HG02884 (cell line): Measurements from ENCODE around the gene HLA-DQB1.
"Not testable (repeated sequence)": the region's sequence is repeated elsewhere in the genome, so short reads cannot be mapped to it uniquely, and the experiment has no call there.

ENCODE experiments used
- ATAC-seq: cut with Tn5 transposase; IDR thresholded peaks from one replicate; pipeline ENCODE4 v1.9.1; 2021; ENCODE audit warnings: mild to moderate bottlenecking, moderate library complexity; ENCODE audit not compliant: unreplicated experiment

The HLA-DQB1 gene

DNA sequence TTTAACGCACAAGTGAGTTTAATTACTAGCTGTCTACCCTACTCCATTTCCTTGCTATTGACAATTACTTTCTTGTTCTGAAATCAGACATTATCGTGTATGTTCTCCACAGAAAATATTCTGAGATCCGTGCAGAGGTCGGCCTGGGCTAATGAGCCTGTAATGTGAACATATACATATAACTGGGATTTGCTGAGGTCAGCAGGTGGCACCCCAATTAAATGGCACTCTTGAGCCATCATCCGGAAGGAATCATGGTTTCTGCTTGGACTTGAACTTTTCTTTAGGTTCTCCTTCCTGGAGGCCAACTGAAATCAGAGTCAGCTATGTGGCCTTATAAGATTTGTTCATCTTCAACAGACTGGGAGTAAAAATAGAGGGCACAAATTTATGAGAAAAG is 3.6 kb downstream of the HLA-DQB1 start:
- no peak for ATAC-seq

DNA sequence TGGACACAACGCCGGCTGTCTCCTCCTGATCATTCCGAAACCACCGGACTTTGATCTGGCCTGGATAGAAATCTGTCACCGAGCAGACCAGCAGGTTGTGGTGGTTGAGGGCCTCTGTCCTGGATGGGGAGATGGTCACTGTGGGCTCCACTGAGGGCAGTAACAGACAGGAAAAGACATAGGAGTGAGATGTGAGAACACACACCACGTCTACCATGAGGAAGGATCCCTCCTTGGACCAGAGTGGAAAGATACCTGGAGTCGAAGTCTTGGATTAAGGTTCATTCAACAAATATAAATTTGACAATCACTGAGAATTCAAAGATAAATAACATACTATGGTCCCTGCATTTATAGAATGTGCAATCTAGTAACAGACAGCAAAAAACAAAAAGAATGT is 4.4 kb downstream of the HLA-DQB1 start:
- no peak for ATAC-seq

DNA sequence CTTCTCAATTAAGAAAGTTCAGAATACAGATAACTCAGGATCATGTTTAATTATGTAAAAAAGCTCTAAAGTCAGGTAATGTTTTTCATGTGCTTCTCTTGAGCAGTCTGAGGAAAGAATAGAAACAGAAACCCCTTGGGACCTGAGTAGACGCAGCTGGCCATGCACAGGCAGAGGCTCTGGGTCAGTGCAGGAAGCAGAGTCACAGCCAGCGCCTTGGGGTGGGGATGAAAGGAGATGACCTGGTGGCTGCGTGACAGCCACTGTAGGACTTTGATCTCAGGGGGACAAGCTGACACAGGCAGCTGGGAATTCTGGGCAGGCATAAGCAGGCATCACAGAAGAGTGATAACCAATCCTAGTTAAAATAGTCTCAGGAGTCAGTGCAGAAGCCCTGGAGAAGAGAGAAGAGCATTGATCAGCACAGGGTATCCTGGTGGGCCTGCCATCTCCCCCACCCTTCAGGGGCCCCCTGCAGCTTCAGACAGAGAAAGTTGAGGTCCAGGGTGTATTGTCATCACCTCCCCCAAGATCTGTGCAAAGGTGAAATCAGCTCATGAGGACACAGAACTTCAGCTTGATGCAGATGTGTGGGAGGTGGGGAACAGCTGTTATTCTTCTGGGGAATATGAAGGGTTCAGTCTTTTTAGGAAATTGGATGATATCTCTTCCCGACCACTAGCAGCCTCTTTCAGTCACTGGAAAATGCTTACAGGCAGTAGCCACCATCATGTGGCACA is 6.4 kb downstream of the HLA-DQB1 start:
- peak; percentile 50 for ATAC-seq

DNA sequence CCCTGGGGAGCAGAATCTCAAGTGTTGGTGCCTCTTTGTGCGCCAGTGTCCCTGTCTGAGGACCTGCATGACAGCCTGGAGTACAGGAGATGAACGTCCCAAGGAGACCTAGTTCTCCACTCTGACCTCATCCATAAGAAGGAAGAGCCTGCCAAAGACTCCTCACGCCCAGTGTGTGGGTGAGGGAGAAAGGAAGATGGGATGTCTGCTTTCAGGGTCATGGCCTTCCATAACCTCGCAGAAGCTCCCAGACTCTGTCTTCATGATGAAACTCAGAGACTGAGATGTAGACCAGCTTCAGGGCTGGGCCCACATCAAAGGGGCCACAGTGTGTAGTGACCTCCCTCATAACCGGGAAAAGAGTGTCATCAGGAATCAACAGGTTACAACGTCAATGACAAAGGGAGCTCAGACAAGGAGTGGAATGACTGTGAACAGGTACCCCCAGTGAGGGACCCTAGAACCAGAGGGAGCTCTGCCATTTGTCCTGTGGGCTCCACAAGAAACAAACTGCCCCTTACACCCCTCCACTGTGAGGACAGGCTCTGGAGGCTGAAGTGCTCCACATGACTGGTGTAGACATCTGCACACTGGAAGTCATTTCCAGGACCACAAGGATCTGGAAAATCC is 8.1 kb downstream of the HLA-DQB1 start:
- ATAC-seq: no peak

DNA sequence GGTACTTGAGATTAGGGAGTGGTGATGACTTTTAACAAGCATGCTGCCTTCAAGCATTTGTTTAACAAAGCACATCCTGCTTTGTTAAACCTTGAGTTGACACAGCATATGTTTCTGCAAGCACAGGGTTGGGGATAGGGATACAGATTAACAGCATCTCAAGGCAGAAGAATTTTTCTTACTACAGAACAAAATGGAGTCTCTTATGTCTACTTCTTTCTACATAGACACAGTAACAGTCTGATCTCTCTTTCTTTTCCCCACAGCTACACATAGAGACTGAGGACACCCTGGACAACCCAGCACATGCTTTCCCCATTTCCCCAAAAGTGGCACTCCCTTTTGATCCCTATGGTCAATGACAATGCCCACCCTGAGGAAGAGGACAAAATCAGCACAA is 8.6 kb downstream of the HLA-DQB1 start:
- not testable (repeated sequence) for ATAC-seq

DNA sequence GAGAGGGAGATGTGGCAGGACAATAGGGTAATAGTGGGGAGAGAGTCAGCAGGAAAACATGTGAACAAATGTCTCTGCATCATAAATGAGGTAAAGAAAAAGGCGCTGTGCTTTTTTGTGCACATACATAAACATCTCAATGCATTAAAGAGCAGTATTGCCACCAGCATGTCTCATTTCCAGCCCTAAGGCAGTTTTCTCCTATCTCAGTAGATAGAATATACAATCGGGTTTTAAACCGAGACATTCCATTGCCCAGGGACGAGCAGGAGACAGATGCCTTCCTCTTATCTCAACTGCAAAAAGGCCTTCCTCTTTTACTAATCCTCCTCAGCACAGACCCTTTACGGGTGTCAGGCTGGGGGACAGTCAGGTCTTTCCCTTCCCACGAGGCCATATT is 9.1 kb downstream of the HLA-DQB1 start:
- not testable (repeated sequence) for ATAC-seq

DNA sequence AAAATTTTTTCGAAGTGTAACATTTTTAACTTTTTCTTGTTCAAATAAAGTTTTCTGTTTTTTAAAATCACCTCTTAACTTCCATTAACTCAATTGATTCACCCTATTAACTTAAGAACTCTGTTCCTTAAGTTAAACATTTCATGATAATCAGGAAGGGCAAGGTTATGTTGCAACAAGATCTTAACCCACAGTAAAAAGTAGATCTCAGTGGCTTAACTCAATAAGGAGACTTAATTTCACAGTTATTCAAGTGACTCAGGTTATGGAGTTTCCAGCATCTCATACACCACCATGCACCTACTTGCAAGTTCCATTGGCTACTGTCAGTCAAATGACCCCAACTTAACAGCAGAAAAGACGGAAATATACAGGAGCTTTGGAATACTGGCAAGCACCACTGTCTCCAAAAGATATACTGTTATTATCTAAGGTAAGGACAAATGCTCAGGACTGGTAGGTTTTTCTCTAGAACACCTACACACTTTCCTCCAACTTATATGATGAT is 11.2 kb downstream of the HLA-DQB1 start:
- no peak for ATAC-seq

DNA sequence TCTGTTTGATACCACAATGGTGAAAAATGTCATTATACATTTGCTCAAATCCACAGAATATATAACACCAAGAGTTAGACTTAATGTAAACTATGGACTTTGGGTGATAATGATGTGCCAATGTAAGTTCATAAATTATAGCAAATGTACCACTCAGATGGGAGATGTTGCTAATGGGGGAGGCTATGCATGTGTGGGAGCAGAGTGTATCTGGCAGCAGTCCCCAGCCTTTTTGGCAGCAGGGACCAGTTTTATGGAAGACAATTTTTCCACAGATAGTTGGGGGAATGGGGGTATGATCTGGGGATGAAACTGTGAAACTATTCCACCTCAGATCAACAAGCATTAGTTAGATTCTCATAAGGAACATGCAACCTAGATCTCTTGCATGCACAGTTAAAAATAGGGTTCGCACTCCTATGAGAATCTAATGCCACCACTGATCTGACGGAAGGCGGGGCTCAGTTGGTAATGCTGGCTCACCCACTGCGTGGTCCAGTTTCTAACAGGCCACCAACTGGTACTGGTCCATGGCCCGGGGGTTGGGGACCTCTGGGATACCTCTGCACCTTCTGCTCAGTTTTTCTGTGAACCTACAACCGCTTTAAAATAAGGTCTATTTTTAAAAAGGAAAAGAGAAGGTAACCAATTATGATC is 21.3 kb downstream of the HLA-DQB1 start:
- ATAC-seq: no peak

DNA sequence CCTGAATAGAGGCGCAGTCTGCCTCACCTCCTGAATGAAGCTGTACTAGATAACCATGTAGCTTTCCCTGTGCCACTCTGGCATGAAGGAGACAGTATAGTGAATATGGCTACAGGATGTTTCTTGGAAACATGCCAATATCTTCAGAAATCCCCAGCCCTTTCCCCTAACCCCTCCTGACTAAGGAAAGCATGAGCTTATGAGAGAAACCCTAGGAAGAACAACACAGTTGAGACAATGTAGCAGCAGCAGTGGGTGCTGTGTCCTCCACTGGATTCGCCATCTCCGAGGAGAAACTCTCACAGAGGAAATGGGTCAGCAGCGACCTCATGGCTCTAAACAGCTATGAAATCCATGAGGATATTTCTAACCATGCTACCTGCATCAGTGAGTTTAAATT is 22.6 kb downstream of the HLA-DQB1 start:
- ATAC-seq: no peak

DNA sequence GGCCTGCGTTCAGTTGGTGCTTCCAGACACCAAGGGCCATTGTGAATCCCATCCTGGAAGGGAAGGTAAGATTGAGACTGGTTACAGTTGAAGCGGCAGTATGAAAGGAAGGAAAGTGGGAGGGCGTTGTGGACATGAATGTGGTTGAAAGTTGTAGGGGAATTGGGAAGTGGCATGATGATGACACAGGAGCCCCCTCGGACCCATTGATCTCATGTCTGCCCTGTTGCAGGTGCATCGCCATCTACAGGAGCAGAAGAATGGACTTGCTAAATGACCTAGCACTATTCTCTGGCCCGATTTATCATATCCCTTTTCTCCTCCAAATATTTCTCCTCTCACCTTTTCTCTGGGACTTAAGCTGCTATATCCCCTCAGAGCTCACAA is 23.7 kb downstream of the HLA-DQB1 start:
- ATAC-seq: no peak

DNA sequence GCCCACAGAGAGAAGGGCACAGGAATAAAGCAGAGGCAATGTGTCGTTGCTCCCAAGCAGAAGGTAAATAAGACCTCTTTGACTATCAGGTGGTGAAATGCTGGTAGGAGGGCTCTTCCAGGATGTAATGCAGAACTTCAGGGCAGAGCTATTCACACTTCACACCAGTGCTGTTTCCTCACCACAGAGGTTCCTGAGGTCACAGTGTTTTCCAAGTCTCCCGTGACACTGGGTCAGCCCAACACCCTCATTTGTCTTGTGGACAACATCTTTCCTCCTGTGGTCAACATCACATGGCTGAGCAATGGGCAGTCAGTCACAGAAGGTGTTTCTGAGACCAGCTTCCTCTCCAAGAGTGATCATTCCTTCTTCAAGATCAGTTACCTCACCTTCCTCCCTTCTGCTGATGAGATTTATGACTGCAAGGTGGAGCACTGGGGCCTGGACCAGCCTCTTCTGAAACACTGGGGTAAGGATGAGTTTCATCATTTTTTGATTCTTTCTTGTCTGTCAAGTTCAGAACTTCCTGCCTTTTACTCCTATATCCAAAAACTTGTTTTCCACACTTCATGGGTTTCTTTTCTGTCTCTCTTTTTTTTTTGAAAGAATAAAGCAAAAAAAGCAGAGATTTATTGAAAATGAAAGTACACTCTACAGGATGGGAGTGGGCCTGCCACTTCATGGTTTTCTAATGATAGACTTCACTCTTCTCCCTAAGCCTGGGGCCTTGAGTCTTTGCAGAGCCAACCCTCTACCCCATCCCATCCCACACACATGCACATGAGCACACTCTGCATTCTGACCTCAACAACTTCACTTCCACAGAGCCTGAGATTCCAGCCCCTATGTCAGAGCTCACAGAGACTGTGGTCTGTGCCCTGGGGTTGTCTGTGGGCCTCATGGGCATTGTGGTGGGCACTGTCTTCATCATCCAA is 24.4 kb downstream of the HLA-DQB1 start:
- not testable (repeated sequence) for ATAC-seq

DNA sequence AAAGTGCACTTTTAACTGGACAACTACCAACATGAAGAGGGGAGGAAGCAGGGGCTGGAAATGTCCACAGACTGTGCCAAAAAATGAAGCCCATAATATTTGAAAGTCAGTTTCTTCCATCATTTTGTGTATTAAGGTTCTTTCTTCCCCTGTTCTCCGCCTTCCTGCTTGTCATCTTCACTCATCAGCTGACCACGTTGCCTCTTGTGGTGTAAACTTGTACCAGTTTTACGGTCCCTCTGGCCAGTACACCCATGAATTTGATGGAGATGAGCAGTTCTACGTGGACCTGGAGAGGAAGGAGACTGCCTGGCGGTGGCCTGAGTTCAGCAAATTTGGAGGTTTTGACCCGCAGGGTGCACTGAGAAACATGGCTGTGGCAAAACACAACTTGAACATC is 25.3 kb downstream of the HLA-DQB1 start:
- ATAC-seq: no peak

DNA sequence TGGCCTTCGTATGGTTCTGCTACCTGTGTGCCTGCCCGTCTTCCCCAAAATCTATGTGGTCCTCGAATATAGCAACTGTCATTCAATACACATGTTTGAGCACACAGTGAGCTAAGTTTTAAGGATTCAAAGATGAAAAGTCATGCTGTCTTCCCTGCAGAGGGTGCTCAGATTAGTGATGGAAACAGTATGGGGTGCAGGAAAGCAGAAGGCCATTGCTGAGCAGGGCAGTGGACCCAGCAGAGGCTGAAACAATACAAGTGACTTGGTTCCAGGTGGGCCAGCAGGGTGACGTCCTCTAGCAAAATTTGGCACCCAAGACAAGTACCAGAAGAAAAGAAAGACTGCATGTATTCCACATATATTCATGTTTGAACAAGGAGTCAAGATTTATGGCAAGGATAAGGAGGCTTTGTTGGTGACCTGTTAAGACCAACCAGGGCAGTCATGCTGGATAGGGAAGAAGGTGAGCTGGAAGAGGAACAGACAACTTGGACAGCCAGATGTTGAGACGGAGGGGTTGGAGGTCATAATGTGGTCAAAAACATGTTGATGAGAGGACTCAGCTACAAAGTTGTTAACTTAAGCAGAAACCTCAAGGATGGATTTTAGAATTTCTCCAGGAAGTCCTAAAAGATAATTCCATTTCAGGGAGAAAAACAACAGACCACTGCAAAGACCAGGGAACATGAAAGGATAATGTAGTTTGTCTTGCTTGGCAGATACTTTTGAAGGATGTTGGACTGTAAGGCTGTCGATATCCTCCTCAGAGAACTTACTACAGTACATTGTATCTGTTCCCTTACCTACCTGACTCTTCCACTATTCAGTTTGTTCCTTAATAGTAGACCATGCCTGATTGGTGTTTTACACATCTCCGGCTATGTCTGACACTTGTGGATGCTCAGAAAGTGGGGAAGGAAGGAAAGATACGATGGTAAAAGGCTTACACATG is 26.7 kb downstream of the HLA-DQB1 start:
- no peak for ATAC-seq

DNA sequence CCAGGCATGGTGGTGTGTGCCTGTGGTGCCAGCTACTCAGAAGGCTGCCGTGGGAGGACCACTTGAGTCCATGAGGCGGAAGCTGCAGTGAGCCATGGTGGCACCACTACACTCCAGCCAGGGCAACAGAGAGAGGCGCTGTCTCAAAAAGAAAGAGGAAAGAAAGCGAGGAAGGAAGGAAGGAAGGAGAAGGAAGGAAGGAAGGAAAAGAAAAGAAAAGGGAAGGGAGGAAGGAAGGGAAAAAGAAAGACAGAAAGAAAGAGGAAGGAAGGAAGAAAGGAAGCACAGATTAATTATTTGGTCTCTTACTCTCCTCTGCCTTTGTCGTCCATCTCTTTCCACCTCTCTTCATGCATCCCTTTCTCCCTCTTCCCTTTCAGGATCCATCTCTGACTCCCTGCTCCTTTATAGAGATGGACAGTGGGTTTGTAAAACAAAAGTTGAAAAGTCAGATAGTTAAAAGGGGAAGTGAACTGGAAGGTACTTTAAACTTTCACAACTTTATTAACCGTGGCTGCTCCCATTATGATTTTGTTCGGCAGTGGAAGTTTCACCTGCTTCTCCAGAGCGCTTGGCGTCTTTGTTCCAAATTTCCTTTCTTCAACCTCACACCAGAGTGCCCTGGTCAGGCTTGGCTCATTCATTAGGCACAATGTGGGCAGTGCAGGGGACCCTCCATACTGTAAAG is 27.8 kb downstream of the HLA-DQB1 start:
- ATAC-seq: no peak

DNA sequence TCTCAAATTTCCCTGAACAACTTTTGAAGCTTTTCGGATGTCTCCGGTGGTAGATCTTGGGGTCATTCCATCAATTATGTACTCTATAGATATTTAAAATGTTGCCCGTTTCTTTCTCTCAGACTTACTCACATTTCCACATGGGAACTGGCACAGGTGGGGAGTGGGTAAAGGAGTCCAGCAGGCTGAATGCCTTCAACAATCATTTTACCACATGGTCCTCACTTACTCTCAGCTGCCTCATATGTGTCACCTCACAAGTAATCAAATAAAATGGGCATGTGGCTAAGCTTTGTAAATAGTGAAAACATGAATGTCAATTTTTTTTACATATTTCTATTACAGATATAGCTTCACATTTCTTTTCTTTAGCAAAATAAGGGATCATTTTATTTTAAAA is 28.6 kb downstream of the HLA-DQB1 start:
- ATAC-seq: no peak

DNA sequence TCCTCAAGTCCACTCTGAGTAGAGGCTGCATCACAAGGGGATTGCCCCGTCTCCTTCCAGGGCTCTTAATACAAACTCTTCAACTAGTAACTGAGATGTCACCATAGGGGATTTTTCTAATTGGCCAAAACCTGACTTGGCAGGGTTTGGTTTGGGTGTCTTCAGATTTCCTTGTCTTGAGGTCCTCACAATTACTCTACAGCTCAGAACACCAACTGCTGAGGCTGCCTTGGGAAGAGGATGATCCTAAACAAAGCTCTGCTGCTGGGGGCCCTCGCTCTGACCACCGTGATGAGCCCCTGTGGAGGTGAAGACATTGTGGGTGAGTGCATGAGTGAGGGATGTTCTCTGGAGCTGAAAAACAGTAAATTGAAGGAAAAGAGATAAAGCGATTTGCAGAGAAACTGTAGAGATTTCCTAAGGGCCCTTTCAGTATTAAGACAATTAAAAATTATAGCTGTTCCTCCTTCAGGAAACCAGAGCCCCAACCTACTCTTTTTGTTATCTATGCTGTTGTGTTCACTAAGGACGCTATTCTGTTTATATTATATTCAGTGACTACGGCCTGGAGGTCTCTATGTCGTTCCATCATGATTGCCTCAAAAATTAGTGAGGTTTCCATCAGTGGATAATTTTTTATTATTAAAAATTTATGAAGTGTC is 29.1 kb downstream of the HLA-DQB1 start, which contains the start of gene HLA-DQA1:
TSS of gene HLA-DQA1 (plus strand) at position 188 of the 662 bp plus-strand sequence. CDS start at position 241, 53 bp downstream.
- no peak for ATAC-seq

DNA sequence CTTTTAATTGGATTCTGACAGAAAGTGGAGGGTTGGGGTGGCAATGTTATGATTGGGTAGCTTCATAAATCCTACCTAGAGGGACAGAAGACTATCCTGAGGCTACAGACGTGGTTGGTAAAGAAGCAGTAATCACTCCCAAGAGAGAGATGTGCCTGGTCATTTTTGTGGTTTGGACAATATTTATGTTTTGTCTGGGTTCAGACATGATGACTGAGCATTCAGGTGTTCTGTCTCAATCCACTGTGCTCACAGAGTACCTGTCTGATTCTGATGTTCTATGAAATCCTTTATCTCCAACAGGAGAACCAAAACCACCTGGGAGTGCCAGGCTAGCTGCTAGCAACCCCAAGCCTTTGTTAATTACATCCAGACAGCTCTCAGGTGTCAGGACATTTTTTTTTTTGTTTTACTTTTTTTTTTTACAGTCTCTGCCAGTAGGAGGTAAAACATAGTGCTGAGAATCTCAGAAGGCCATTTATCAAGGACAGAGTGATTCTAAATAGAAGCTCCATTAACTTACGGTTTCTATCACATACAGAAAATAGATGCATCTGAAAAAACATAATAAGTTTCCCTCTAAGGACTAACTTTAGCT is 30.8 kb downstream of the HLA-DQB1 start:
- ATAC-seq: no peak

DNA sequence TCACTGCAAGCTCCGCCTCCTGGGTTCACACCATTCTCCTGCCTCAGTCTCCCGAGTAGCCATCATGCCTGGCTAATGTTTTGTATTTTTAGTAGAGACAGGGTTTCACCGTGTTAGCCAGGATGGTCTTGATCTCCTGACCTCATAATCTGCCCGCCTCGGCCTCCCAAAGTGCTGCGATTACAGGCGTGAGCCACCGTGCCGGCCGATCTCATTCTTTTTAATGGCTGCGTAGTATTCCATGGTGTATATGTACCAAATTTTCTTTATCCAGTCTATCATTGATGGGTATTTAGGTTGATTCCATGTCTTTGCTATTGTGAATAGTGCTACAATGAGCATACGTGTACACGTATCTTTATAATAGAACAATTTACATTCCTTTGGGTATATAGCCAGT is 36.7 kb downstream of the HLA-DQB1 start:
- ATAC-seq: not testable (repeated sequence)
